GM15510 (cell line): Measurements from ENCODE around the gene ANGPTL5.

Experiments used
- POLR2A ChIP-seq: IDR thresholded peaks from 3 replicates; pipeline ENCODE4 v1.6.1; 2011; ENCODE audit warnings: borderline replicate concordance; ENCODE audit not compliant: insufficient read length; ENCODE audit errors: extremely low read depth

Gene ANGPTL5

GRCh38 chr11:101914341-101914737, 2.0 kb downstream of the ANGPTL5 start:
- TF ChIP-seq POLR2A, result no peak

- TF ChIP-seq POLR2A, result no peak
Measured at GRCh38 chr11:101913656-101914055, 2.7 kb downstream of the ANGPTL5 start.

DNA sequence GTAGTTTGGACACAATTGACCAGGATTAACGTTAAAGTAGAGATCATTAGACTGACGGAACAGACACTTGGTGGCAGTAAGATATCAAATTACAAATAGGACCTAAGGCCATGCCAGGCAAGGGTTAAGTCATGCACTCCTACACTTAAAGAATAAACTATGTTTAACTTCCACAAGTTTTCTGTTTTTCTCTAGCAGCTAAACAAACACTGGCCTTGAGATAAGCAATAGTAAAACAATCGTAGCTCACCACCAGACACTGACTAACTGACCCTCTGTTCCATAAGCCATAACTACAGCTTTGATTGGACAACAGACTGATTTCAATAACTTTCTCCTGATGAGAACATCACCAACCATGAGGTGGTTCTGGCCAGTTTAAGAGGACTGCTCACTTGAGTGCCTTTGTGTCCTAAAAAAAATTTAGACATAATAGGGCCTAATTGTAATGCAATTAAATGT, 3.5 kb downstream of the ANGPTL5 start:
- no peak for TF ChIP-seq POLR2A

DNA sequence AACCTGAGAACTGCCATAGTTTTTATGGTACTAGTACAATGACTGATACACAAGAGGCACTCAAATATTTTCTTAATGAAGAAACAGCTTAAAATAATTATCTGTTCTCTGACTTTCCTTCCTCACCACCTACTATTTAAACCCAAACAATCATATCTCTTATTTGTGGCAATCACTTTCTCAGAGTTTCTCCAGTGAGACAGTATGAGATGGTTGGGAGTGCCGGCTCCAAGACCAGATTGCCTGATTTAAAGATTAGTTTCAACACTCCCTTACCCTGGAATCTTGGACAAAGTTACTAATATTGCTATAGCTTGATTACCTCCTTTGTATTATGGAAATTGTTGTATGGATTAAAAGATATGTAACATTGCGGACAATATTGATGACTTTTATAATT, 7.2 kb downstream of the ANGPTL5 start:
- TF ChIP-seq POLR2A, result no peak

GRCh38 chr11:101907815-101908214, 8.5 kb downstream of the ANGPTL5 start:
- TF ChIP-seq POLR2A, result no peak

DNA sequence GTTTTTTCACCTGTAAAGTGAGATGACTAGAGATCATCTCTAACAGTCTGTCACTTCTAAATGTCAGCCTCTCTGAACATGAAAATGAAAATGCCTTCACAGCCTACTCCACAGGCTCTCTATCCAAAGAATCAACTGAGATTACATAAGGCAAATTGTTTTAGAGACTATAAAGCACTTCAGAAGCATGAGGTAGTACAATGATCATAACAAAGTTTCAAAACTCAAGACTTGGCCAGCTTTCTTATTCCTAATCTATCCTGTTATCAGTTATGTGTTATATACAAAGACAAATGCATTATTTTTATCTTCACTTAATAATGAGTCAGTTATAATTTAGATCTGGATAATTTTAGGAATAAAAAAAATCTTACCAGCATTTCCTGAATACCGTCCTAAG, 21.8 kb downstream of the ANGPTL5 start:
- TF ChIP-seq POLR2A, result no peak

GRCh38 chr11:101889767-101890166, 26.6 kb downstream of the ANGPTL5 start:
- no peak for TF ChIP-seq POLR2A

DNA sequence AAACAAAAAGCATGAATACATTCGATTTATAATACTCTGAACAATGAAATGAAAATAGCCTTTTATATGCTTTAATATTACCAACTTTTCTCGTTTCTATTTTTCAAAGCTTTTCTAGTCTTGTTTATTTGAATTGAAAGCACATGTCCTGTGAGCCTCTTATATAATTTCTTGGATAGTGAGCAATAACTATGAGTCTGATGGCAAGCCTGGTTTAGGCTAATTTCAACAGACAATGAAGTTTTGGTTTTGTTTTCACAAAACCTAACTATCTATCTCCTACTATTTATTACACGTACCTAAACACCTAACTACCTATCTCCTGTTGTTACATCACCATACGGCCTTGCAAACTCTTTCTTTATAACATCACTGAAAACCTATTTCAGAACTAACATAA, 30.7 kb downstream of the ANGPTL5 start:
- TF ChIP-seq POLR2A, result no peak

DNA sequence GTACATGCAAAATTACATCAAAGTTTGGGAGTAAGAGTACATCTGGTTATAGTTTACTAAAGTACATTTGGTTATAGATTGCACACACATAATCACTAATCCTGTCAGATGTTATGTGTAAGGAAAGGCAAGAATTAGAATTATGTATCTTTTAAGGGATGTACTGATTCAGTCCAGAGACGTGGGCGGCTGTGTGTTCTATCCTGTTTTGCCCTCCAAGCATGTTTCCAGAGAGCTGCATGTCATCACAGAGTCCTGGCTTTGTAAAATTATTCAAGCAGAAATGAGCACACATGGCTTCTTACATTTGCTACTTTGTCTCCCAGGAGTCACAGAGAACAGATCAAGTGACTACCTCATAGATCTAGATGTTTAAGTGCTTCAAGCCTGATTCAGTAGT, 34.7 kb downstream of the ANGPTL5 start:
- no peak for TF ChIP-seq POLR2A

DNA sequence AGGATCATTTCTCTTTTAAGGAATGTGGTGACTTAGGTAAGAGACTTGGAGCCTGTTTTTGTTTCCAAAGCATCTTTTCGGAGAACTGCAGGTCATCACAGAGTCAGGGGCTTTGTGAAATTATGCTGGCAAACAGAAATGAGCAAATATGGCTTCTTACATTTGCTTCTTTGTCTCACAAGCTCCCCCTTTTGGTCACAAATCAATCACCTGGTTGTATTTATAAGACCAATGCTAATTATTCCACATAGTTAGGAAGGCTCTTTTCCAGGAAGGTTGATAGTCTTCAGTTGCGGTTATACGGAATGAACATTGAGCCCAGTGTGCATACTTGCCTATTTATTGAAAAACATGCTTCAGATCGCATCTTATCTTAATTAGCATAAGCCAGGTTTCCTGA, 36.1 kb downstream of the ANGPTL5 start:
- TF ChIP-seq POLR2A, result no peak

- no peak for TF ChIP-seq POLR2A
Measured at GRCh38 chr11:101872171-101872882, 44.0 kb downstream of the ANGPTL5 start.

DNA sequence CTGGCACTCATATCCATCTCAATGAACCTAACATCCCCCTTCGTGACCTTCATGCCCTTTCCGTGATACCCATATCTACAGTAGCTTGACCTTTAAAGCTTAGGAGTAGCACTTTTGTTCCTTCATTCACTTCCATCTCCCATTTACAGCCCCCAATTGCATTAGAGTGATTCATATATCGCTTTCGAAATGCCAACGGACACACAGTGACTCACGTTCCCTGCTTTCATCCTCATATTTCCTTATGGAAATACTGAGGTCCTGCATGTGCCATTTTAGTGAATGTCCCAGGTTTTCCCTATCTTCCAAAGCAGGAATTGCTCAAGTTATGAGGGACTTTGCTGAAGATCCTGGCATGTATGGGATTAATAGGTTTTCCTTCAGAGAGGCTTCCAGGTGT, 45.8 kb downstream of the ANGPTL5 start:
- no peak for TF ChIP-seq POLR2A

DNA sequence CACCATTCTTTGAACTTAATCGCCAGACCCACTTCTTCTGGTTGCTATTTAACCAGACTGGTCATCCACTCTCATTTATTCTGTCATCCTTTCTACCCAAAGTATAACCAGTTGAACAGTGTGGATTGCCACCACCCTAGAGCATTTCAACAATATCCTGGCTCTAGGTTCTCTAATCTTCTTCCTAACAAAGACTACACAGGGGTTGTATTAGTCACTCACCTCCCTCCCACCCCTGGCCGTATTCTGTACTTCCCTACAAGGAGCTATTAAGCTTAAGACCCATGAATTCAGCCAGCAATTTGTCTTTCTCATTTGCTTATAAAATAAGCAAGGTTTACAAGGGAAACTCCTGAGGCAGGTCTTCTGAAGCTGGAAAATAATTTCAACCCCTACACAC, 48.4 kb downstream of the ANGPTL5 start:
- no peak for TF ChIP-seq POLR2A

DNA sequence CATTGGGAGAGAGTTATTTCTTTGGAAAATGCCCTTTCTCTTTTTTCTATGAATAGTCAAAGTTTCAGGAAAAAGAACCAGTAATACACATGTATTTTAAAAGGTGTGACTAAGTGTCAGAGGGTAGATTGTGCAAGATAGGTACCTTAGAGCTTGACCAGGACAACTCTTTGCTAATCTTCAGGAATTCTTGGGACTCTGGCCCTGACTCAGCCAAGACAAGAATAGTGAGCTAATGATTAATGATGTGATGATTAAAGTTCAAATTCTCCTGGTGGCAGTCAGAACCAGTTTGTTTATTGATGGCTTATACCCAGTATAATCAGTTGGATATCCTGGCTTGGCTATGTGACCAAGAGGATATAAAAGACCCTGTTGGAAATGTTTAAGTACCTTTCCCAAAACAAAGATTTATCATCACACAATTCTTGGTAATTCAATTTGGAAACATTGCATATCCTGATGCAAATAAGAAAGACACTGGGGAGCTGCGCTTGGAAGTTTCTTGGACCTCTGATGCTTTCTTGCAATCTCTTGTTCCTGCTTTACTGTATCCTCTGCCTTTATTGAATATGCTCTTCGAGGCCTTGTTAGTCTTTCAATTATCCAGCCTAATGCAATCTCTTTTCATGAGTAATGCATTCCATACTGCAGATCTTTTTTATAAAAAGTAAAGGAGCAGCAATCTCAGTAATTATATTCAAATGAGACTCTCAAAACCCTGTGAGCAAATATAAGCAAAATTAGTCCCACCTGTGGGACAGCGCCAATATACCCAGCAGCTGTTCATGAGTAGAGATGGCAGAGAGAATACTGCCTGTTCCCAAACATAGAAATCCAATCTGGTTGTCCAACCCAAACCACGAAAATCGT, 49.5 kb downstream of the ANGPTL5 start:
- TF ChIP-seq POLR2A, result no peak

DNA sequence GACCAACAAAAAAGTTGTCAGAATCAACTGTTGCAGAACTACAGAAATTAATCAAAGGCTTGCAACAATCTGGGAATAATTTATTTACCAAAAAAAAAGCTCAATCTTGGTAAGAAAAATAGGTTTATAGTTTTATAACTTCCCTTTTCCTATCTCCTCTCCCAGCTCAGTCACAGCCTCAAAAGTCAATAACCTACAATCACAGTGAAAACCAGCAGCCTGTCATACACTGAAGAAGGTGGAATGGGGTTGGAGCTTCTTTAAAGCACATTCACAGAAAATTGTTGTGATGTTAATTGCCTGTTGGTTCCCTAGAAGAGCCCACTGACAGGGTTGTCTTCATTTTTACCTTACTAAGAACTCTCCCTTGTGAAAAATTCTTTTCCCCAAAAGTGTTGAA, 52.2 kb downstream of the ANGPTL5 start:
- TF ChIP-seq POLR2A, result no peak

- TF ChIP-seq POLR2A, result no peak
Measured at GRCh38 chr11:101863361-101863760, 53.0 kb downstream of the ANGPTL5 start.
